Neural cell (in vitro differentiated cells): ENCODE results near the gene ARFGAP3. TPM values are rescaled to one million over a fixed set of nuclear protein-coding genes. Genes with fewer than 3 reads are reported as not detected.

Experiments used
- H2AFZ ChIP-seq: fragments of 200-600, 300-800 bp; sonication (generic), shearing (Covaris generic); 2 replicates; pipeline ENCODE4 v1.6.0; 2014; ENCODE audit warnings: low read depth, mild to moderate bottlenecking, antibody characterized with exemption, low read length, moderate library complexity
- H3F3A ChIP-seq: fragments of 200-600 bp; shearing (Covaris generic); 2 replicates; pipeline ENCODE4 v1.6.1; 2016; ENCODE audit warnings: mild to moderate bottlenecking, moderate library complexity, mixed read lengths, antibody characterized with exemption, low read length; ENCODE audit not compliant: insufficient read depth, poor library complexity, severe bottlenecking
- H3K27ac ChIP-seq: fragments of 200-600, 300-800 bp; sonication (generic), shearing (Covaris generic); 2 replicates; pipeline ENCODE4 v1.5.1; 2014; ENCODE audit warnings: mild to moderate bottlenecking, low read length, moderate library complexity
- H3K27me3 ChIP-seq: fragments of 300-800, 200-600 bp; sonication (generic), shearing (Covaris generic); 2 replicates; pipeline ENCODE4 v1.6.0; 2014; ENCODE audit warnings: mild to moderate bottlenecking, low read depth, low read length, moderate library complexity; ENCODE audit not compliant: insufficient read depth
- H3K36me3 ChIP-seq: fragments of 300-800, 200-600 bp; sonication (generic), shearing (Covaris generic); 2 replicates; pipeline ENCODE4 v1.5.1; 2014; ENCODE audit warnings: mild to moderate bottlenecking, antibody characterized with exemption, low read length, moderate library complexity; ENCODE audit not compliant: insufficient read depth
- H3K4me2 ChIP-seq: fragments of 300-800, 200-600 bp; sonication (generic), shearing (Covaris generic); 2 replicates; pipeline ENCODE4 v1.6.0; 2014; ENCODE audit warnings: mild to moderate bottlenecking, low read length
- H3K4me3 ChIP-seq: fragments of 300-800, 200-600 bp; sonication (generic), shearing (Covaris generic); 2 replicates; pipeline ENCODE4 v1.5.1; 2014; ENCODE audit warnings: mild to moderate bottlenecking, low read length, moderate library complexity
- H3K79me2 ChIP-seq: fragments of 200-600 bp; shearing (Covaris generic); replicated peaks from 2 replicates; pipeline ENCODE4 v1.6.0; 2014; ENCODE audit warnings: mild to moderate bottlenecking, low read length, moderate library complexity; ENCODE audit not compliant: insufficient read depth
- H3K9ac ChIP-seq: fragments of 300-800, 200-600 bp; sonication (generic), shearing (Covaris generic); 2 replicates; pipeline ENCODE4 v1.6.1; 2016; ENCODE audit warnings: mild to moderate bottlenecking, low read length, mixed read lengths
- H3K9me2 ChIP-seq: fragments of 200-600 bp; shearing (Covaris generic); 2 replicates; pipeline ENCODE4 v1.6.1; 2016; ENCODE audit warnings: mild to moderate bottlenecking, low read length, mixed read lengths; ENCODE audit not compliant: insufficient read depth
- H3K9me3 ChIP-seq: fragments of 200-600, 300-800 bp; sonication (generic), shearing (Covaris generic); 2 replicates; pipeline ENCODE4 v1.6.1; 2016; ENCODE audit warnings: mild to moderate bottlenecking, mixed run types, low read length, moderate library complexity, mixed read lengths
- H4K20me1 ChIP-seq: fragments of 200-600 bp; shearing (Covaris generic); 2 replicates; pipeline ENCODE4 v1.6.1; 2016; ENCODE audit warnings: mild to moderate bottlenecking, mixed run types; ENCODE audit not compliant: insufficient read depth
- EP300 ChIP-seq: fragments of 450-650 bp; conservative IDR thresholded peaks from 2 replicates; pipeline ENCODE4 v1.6.1; 2014; ENCODE audit warnings: antibody characterized with exemption, mild to moderate bottlenecking, moderate library complexity; ENCODE audit not compliant: poor library complexity, severe bottlenecking
- EZH2 ChIP-seq: fragments of 200-600, 300-800 bp; shearing (Covaris generic), sonication (generic); IDR thresholded peaks from 2 replicates; pipeline ENCODE4 v1.6.1; 2014; ENCODE audit warnings: antibody characterized with exemption, low read length, borderline replicate concordance, mild to moderate bottlenecking; ENCODE audit not compliant: insufficient read depth, poor library complexity, severe bottlenecking
- MXI1 ChIP-seq: fragments of 450-650 bp; conservative IDR thresholded peaks from 2 replicates; pipeline ENCODE4 v1.6.1; 2014; ENCODE audit warnings: antibody characterized with exemption, mild to moderate bottlenecking; ENCODE audit not compliant: poor library complexity, severe bottlenecking
- POLR2AphosphoS5 ChIP-seq: IDR thresholded peaks from 2 replicates; pipeline ENCODE4 v1.6.1; 2012
- RAD21 ChIP-seq: fragments of 450-650 bp; conservative IDR thresholded peaks from 2 replicates; pipeline ENCODE4 v1.6.1; 2014; ENCODE audit warnings: antibody characterized with exemption, mild to moderate bottlenecking, moderate library complexity
- SMC3 ChIP-seq: fragments of 450-650 bp; conservative IDR thresholded peaks from 2 replicates; pipeline ENCODE4 v1.6.1; 2014; ENCODE audit warnings: antibody characterized with exemption, mild to moderate bottlenecking, moderate library complexity; ENCODE audit not compliant: poor library complexity
- TAF1 ChIP-seq: IDR thresholded peaks from 2 replicates; pipeline ENCODE4 v1.6.1; 2012; ENCODE audit warnings: low read depth
- polyA plus RNA-seq: library from polyadenylated mRNA; depleted of rRNA; stranded (reverse); fragments of >200 nt; gene quantifications from 2 replicates; pipeline ENCODE4 v1.2.3, GENCODE V29; 2014
- TF ChIP-seq, protein P1 (sequence below): IDR thresholded peaks from 2 replicates; pipeline ENCODE4 v1.6.1; 2012; ENCODE audit warnings: borderline replicate concordance
- TF ChIP-seq, protein P2 (sequence below): fragments of 450-650 bp; IDR thresholded peaks from 2 replicates; pipeline ENCODE4 v1.5.1; 2014; ENCODE audit warnings: antibody characterized with exemption, mild to moderate bottlenecking, moderate library complexity; ENCODE audit not compliant: poor library complexity, severe bottlenecking

ARFGAP3 gene
- polyA plus RNA-seq, 1 donor from 2014 or later, result 80.7 TPM

DNA sequence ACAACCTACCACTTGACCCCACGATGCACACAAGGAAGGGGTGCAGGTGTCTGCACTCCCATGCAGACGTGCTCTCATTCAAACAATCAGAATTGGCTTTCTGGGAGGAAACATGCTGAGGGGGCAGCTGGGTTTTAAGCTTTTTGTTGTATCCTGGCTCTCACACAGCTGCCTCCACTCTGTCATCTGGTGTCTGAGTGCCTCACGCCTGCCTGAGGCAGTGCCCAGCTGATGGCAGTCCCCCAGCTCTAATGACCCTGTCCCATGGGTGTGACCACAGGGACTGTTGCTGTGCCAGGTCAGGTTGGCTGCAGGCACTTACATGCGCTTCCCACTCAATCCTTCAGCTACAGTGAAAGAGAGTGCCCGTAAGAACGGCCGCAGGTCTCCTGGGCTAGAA is 53.7 kb downstream of the ARFGAP3 start:
- Histone ChIP-seq H3K9me3 (no peaks in the 10 kb centered on the region), H3K27ac (no peak overlapping the region), H3K36me3 (peaks cover 5% of the 10 kb centered on the region), H3K4me2 (no peak overlapping the region), H2AFZ (no peak overlapping the region), H3K9ac (no peak overlapping the region), H3K4me3 (no peak overlapping the region), H3K27me3 (no peaks in the 10 kb centered on the region), H3K9me2 (no peaks in the 10 kb centered on the region), H4K20me1 (no peaks in the 10 kb centered on the region), H3F3A (no peaks in the 10 kb centered on the region), H3K79me2 (no peaks in the 10 kb centered on the region)
- no peak for TF ChIP-seq POLR2AphosphoS5
- TF ChIP-seq EP300, result no peak
- no peak for TF ChIP-seq EZH2
- TF ChIP-seq, protein P1, sequence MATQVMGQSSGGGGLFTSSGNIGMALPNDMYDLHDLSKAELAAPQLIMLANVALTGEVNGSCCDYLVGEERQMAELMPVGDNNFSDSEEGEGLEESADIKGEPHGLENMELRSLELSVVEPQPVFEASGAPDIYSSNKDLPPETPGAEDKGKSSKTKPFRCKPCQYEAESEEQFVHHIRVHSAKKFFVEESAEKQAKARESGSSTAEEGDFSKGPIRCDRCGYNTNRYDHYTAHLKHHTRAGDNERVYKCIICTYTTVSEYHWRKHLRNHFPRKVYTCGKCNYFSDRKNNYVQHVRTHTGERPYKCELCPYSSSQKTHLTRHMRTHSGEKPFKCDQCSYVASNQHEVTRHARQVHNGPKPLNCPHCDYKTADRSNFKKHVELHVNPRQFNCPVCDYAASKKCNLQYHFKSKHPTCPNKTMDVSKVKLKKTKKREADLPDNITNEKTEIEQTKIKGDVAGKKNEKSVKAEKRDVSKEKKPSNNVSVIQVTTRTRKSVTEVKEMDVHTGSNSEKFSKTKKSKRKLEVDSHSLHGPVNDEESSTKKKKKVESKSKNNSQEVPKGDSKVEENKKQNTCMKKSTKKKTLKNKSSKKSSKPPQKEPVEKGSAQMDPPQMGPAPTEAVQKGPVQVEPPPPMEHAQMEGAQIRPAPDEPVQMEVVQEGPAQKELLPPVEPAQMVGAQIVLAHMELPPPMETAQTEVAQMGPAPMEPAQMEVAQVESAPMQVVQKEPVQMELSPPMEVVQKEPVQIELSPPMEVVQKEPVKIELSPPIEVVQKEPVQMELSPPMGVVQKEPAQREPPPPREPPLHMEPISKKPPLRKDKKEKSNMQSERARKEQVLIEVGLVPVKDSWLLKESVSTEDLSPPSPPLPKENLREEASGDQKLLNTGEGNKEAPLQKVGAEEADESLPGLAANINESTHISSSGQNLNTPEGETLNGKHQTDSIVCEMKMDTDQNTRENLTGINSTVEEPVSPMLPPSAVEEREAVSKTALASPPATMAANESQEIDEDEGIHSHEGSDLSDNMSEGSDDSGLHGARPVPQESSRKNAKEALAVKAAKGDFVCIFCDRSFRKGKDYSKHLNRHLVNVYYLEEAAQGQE, result no peak
- no peak for TF ChIP-seq TAF1
- no peak for TF ChIP-seq RAD21
- TF ChIP-seq, protein P2, sequence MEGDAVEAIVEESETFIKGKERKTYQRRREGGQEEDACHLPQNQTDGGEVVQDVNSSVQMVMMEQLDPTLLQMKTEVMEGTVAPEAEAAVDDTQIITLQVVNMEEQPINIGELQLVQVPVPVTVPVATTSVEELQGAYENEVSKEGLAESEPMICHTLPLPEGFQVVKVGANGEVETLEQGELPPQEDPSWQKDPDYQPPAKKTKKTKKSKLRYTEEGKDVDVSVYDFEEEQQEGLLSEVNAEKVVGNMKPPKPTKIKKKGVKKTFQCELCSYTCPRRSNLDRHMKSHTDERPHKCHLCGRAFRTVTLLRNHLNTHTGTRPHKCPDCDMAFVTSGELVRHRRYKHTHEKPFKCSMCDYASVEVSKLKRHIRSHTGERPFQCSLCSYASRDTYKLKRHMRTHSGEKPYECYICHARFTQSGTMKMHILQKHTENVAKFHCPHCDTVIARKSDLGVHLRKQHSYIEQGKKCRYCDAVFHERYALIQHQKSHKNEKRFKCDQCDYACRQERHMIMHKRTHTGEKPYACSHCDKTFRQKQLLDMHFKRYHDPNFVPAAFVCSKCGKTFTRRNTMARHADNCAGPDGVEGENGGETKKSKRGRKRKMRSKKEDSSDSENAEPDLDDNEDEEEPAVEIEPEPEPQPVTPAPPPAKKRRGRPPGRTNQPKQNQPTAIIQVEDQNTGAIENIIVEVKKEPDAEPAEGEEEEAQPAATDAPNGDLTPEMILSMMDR, result no peak
- TF ChIP-seq SMC3, result no peak

DNA sequence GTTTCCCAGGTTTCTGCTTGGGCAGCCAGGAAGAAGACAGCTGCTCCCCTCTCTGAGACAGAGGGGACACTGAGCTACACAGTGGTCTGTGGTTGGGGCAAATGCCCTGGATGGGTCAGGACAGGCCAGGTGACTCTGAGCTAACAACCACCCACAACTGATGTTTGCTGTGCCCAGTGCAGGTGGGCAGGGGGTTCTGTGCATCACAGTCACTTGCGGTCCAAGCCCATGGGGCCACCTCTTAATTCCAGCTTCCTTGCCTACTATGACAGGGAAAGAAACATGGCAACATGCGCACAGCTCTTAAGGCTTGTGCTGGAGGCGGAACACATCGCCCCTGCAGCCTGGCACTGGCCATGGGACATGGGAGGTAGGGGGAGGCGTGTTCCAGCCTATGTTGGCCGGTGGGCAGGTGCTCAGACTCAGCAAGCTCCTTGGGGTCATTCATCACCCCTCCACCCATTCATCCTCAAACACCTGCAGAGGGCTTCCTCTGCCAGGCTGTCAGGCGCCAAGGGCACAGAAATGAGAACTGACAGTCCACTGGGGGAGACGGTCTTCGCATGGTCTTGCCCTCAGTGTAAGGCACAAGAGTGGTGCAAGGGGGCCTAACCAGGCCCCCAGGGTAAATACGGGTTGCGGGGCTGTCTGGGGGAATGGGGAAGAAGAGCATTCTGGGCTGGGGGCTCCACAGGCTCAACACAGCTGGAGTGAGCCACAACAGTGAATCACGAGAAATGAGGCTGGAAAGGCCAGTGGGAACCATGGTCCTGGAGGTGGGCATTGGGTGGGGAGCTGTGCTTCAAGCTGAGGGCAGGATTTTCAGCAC is 55.6 kb downstream of the ARFGAP3 start:
- H3K9me2 ChIP-seq, result no peaks in the 10 kb centered on the region
- no peaks in the 10 kb centered on the region for H4K20me1 ChIP-seq
- H3K27ac ChIP-seq, result no peak overlapping the region
- no peaks in the 10 kb centered on the region for H3K79me2 ChIP-seq
- H3K27me3 ChIP-seq, result no peaks in the 10 kb centered on the region
- no peak overlapping the region for H3K4me2 ChIP-seq
- H2AFZ ChIP-seq, result no peak overlapping the region
- H3K4me3 ChIP-seq, result no peak overlapping the region
- TF ChIP-seq POLR2AphosphoS5, result no peak
- no peak for TF ChIP-seq EZH2
- TF ChIP-seq TAF1, result no peak
- no peak for TF ChIP-seq SMC3
- no peak for TF ChIP-seq MXI1
- TF ChIP-seq, protein P1, result no peak
- TF ChIP-seq, protein P2, result no peak
- no peak for TF ChIP-seq RAD21
- TF ChIP-seq EP300, result no peak
- peaks cover 15% of the 10 kb centered on the region for H3K36me3 ChIP-seq
- H3K9me3 ChIP-seq, result no peaks in the 10 kb centered on the region
- no peaks in the 10 kb centered on the region for H3F3A ChIP-seq
- H3K9ac ChIP-seq, result no peak overlapping the region
